ENCODE data around the gene LRRC28.

The LRRC28 gene

GRCh38 chr15:99438691-99439523 lies 187.6 kb downstream of the LRRC28 start:
- FAIRE-seq, result no peak

- no peak for FAIRE-seq
Measured at GRCh38 chr15:99439524-99439835, 188.2 kb downstream of the LRRC28 start.

GRCh38 chr15:99440029-99440428 lies 188.7 kb downstream of the LRRC28 start:
- FAIRE-seq, result no peak

Measured in endometrium (tissue), 2 donors.